Endodermal cell (in vitro differentiated cells): ENCODE measurements around the gene RNASE7. TPM values are rescaled to one million over a fixed set of nuclear protein-coding genes. Genes with fewer than 3 reads are reported as not detected.

Source experiments
- DNase-seq: peaks from one replicate; pipeline ENCODE4 v3.0.0-alpha.2; 2017
- H3K27ac ChIP-seq: 2 replicates; pipeline ENCODE4 v1.5.1; 2013; ENCODE audit warnings: mild to moderate bottlenecking, low read depth, low read length, moderate library complexity
- H3K27me3 ChIP-seq: 2 replicates; pipeline ENCODE4 v1.6.1; 2013; ENCODE audit warnings: mild to moderate bottlenecking, low read length, moderate library complexity; ENCODE audit not compliant: insufficient read depth, control insufficient read depth, poor library complexity, severe bottlenecking
- H3K36me3 ChIP-seq: 2 replicates; pipeline ENCODE4 v1.7.0; 2013; ENCODE audit warnings: mild to moderate bottlenecking, low read length, moderate library complexity; ENCODE audit not compliant: control insufficient read depth, insufficient read depth
- H3K4me1 ChIP-seq: one replicate; pipeline ENCODE4 v1.7.0; 2013; ENCODE audit warnings: low read length; ENCODE audit not compliant: control insufficient read depth, insufficient read depth
- H3K4me3 ChIP-seq: 2 replicates; pipeline ENCODE4 v1.5.1; 2013; ENCODE audit warnings: mild to moderate bottlenecking, low read length, moderate library complexity
- H3K9ac ChIP-seq: 2 replicates; pipeline ENCODE4 v1.6.1; 2013; ENCODE audit warnings: mild to moderate bottlenecking, low read length, moderate library complexity; ENCODE audit not compliant: poor library complexity, severe bottlenecking; ENCODE audit errors: extremely low read depth
- H3K9me3 ChIP-seq: 2 replicates; pipeline ENCODE4 v1.6.1; 2013; ENCODE audit warnings: mild to moderate bottlenecking, low read length, moderate library complexity; ENCODE audit not compliant: control insufficient read depth
- H3K27ac Mint-ChIP-seq: 2 replicates; pipeline ENCODE4 v1.8.0; 2020; ENCODE audit warnings: mixed read lengths
- H3K27me3 Mint-ChIP-seq: 2 replicates; pipeline ENCODE4 v1.8.0; 2021; ENCODE audit warnings: mild to moderate bottlenecking, mixed read lengths; ENCODE audit not compliant: insufficient read depth
- H3K36me3 Mint-ChIP-seq: 2 replicates; pipeline ENCODE4 v1.8.0; 2020; ENCODE audit warnings: low read depth, mixed read lengths
- H3K4me1 Mint-ChIP-seq: 2 replicates; pipeline ENCODE4 v1.8.0; 2020; ENCODE audit warnings: mixed read lengths
- H3K4me3 Mint-ChIP-seq: 2 replicates; pipeline ENCODE4 v1.8.0; 2020; ENCODE audit warnings: mild to moderate bottlenecking, moderate library complexity, mixed read lengths
- H3K9me3 Mint-ChIP-seq: 2 replicates; pipeline ENCODE4 v1.8.0; 2020; ENCODE audit warnings: mild to moderate bottlenecking, mixed read lengths
- CTCF ChIP-seq: fragments of 200-600 bp; sonication (generic); conservative IDR thresholded peaks from 2 replicates; pipeline ENCODE4 v1.5.0; 2021; ENCODE audit warnings: antibody characterized with exemption, mild to moderate bottlenecking
- WGBS, 2 experiments: methylation state at CpG; one replicate each; pipeline versions ENCODE4 v1.1.5 to v1.1.7; 2013; ENCODE audit warnings: missing lambda C conversion rate in 2 of 2, mixed read lengths in 1 of 2; ENCODE audit not compliant: insufficient coverage in 1 of 2, insufficient read length in 1 of 2; 5-methylcytosine and 5-hydroxymethylcytosine counted together
- total RNA-seq, 2 donors: library from RNA; stranded (reverse); fragmentation: NEBNext Ultra II Directional in 1 of 2; extraction: Animal tissue kit (Norgen Biotek cat#: 25700) in 1 of 2; gene quantifications; 2 replicates in 1 of 2; 3 replicates in 1 of 2; pipeline ENCODE4 v1.2.1, GENCODE V29; 2021

Gene RNASE7
- total RNA-seq, 2 donors from 2014 or later = not detected

- WGBS, 2 experiments = 93 to 98% methylated on average over 20 to 26 of the region's 26 CpGs
- no peak overlapping the region for H3K4me3 ChIP-seq
- H3K27me3 ChIP-seq = no peaks in the 10 kb centered on the region
- Mint-ChIP-seq H3K4me3 (no peak overlapping the region), H3K27me3 (no peaks in the 10 kb centered on the region), H3K27ac (no peak overlapping the region), H3K9me3 (no peaks in the 10 kb centered on the region), H3K36me3 (peaks cover 57% of the 10 kb centered on the region), H3K4me1 (peaks cover 11% of the 10 kb centered on the region)
- TF ChIP-seq CTCF = no peak
- no peak overlapping the region for H3K27ac ChIP-seq
- H3K4me1 ChIP-seq = no peaks in the 10 kb centered on the region
- H3K9ac ChIP-seq = no peak overlapping the region
- H3K9me3 ChIP-seq = no peaks in the 10 kb centered on the region
- no peak for DNase-seq
- peaks cover 65% of the 10 kb centered on the region for H3K36me3 ChIP-seq
Measured at GRCh38 chr14:21074398-21075272, 32.5 kb downstream of the RNASE7 start.

- H3K27ac Mint-ChIP-seq = no peak overlapping the region
- DNase-seq = no peak
- WGBS, 2 experiments = 93% methylated on average over 8 to 9 of the region's 9 CpGs
Measured at GRCh38 chr14:21075719-21076437, 33.7 kb downstream of the RNASE7 start.

GRCh38 chr14:21077672-21078071 lies 35.5 kb downstream of the RNASE7 start:
- Mint-ChIP-seq H3K27ac (no peak overlapping the region), H3K36me3 (peaks cover 77% of the 10 kb centered on the region), H3K9me3 (no peaks in the 10 kb centered on the region), H3K4me1 (no peaks in the 10 kb centered on the region), H3K4me3 (no peak overlapping the region), H3K27me3 (no peaks in the 10 kb centered on the region)
- no peaks in the 10 kb centered on the region for H3K9me3 ChIP-seq
- no peak overlapping the region for H3K27ac ChIP-seq
- no peaks in the 10 kb centered on the region for H3K27me3 ChIP-seq
- WGBS, 2 experiments = 83 to 91% methylated on average over 2 of the region's 2 CpGs
- TF ChIP-seq CTCF = no peak
- peaks cover 91% of the 10 kb centered on the region for H3K36me3 ChIP-seq
- H3K4me1 ChIP-seq = no peaks in the 10 kb centered on the region
- no peak overlapping the region for H3K4me3 ChIP-seq
- no peak for DNase-seq
- H3K9ac ChIP-seq = no peak overlapping the region

More at GRCh38 chr14:21075719-21076437, 33.7 kb downstream of the RNASE7 start:
- Histone ChIP-seq H3K9ac (no peak overlapping the region), H3K27ac (no peak overlapping the region), H3K4me3 (no peak overlapping the region), H3K9me3 (no peaks in the 10 kb centered on the region), H3K27me3 (no peaks in the 10 kb centered on the region), H3K36me3 (peaks cover 74% of the 10 kb centered on the region), H3K4me1 (no peaks in the 10 kb centered on the region)
- no peak for TF ChIP-seq CTCF
- Mint-ChIP-seq H3K4me3 (no peak overlapping the region), H3K9me3 (no peaks in the 10 kb centered on the region), H3K4me1 (peaks cover 11% of the 10 kb centered on the region), H3K36me3 (peaks cover 68% of the 10 kb centered on the region), H3K27me3 (no peaks in the 10 kb centered on the region)
